Measurements from ENCODE around the gene PLA2G4E.

The PLA2G4E gene

DNA sequence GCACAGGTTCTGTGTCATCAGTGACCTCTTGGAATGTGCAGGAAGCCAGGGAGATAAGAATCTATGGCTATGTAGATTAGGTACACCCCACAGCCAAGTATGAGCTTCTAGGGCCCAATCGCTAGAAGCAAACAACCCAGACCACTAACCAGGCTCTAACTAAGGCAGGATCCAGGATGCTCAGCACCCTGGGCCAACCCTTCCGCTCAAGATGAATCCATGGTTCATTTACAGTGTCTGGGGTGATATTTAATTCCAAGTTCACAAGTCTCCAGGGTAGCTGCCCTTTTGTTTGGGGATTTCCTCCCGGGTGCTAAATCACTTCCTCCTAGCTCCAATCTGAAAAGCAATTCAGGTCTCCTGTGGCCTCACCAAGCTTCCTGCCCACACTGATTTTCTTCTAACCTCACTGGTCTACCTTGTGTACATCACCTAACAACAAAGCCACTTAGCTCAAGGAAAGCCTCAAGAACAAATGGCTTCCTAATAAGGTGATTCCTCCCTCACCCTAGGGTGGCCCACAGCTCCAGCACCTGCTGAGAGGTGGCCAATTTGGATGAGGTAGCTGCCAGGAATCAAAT, 50.9 kb downstream of the PLA2G4E start:
- no peaks in the 10 kb centered on the region; the same call in 1 of the 2 replicates for H3K36me3 ChIP-seq (ENCODE audit: control insufficient read depth, insufficient read depth, low read length)
- H3K27me3 ChIP-seq (replicated peaks; ENCODE audit: control insufficient read depth, insufficient read depth, low read length) = no peaks in the 10 kb centered on the region
- TF ChIP-seq, protein P1, sequence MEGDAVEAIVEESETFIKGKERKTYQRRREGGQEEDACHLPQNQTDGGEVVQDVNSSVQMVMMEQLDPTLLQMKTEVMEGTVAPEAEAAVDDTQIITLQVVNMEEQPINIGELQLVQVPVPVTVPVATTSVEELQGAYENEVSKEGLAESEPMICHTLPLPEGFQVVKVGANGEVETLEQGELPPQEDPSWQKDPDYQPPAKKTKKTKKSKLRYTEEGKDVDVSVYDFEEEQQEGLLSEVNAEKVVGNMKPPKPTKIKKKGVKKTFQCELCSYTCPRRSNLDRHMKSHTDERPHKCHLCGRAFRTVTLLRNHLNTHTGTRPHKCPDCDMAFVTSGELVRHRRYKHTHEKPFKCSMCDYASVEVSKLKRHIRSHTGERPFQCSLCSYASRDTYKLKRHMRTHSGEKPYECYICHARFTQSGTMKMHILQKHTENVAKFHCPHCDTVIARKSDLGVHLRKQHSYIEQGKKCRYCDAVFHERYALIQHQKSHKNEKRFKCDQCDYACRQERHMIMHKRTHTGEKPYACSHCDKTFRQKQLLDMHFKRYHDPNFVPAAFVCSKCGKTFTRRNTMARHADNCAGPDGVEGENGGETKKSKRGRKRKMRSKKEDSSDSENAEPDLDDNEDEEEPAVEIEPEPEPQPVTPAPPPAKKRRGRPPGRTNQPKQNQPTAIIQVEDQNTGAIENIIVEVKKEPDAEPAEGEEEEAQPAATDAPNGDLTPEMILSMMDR (IDR thresholded peaks at IDR 0.05; ENCODE audit: insufficient read depth, low read length, poor library complexity, severe bottlenecking) = no peak
- peak overlapping the region; percentile 96 for H3K4me3 ChIP-seq (replicated peaks; ENCODE audit: low read depth, low read length)
- peak; percentile 62 for DNase-seq (ENCODE audit: extremely low read depth, insufficient read length)

DNA sequence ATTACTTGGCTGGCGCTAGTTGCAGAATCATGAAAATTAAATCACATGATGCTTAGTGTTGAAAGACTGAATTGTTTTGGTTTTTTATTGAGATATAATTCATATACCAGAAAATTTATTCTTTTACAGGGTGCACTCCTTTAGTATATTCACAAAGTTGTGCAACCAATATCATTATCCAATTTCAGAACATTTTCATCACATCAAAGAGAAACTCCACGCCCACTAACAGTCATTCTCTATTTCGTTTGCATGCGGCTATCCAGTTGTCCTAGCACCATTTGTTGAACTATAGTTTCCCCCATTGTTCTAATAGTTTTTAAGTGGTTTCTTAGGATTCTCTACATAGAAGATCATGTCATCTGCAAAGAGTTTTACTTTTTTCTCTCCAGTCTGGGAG, 52.1 kb downstream of the PLA2G4E start:
- Histone ChIP-seq H3K4me3 (replicated peaks; ENCODE audit: low read depth, low read length) (no peak overlapping the region; the same call in 1 of the 2 replicates), H3K27me3 (replicated peaks; ENCODE audit: control insufficient read depth, insufficient read depth, low read length) (no peaks in the 10 kb centered on the region), H3K36me3 (ENCODE audit: control insufficient read depth, insufficient read depth, low read length) (peaks cover 2% of the 10 kb centered on the region)
- TF ChIP-seq, protein P1 (IDR thresholded peaks at IDR 0.05; ENCODE audit: insufficient read depth, low read length, poor library complexity, severe bottlenecking) = no peak
- no peak for DNase-seq (ENCODE audit: extremely low read depth, insufficient read length)

DNA sequence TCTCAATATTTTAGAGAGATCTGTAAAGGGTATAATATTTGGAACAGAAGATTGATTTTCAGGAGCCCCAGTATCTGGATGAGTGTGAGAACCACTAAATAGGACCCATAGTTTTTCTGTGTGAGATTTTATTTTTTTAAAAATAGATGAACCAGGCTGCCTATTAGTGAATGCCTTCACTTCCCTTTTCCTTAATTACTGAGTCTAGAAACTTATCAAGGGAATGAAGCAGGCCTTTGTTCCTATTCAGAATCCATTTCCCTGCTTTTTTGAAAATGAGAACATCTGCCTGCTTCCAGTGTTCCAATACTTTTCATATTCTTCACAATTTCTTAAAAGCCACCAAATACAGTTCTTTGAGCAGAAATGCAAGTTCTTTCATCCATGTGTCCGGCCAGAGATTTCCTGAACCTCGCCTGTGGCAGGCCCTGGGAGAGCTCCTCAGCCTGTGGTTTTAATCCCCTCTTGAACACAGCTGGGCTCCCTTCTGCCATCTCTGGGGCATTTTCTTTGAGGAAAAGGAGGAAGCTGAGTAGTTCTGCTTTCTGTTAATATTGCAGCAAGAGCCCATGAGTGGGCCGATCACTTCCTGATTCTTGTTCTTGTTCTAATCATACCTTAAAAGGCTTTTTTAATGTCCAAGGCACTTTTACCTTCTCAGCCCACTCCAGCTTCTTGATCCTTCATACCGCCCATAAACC, 53.2 kb downstream of the PLA2G4E start:
- DNase-seq (ENCODE audit: extremely low read depth, insufficient read length) = peak; percentile 57

DNA sequence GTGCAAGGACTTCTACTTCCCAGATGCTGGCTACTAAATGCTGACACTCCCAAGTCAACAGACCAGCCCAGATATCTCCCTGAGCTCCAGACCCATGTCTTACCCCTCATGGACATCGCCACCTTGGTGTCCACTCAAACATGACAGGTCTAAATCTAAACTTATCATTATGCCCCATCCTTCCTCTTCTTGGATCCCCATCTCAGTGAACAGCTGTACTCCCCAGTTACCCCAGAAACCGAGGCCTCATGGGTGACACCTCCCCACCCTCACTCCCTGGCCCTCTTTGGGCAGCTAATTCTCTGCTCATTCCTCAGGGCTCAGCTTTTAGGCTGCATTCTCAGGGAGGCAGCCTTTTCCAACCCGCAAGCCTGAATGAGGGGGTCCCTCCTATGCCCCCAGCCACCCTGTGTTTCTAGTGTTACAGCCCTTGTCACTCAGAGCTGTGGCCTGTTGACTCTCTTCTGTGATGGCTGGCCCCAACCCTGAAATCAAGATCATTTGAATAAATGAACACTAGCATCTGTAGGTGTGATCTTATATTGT, 53.8 kb downstream of the PLA2G4E start:
- TF ChIP-seq, protein P1 (IDR thresholded peaks at IDR 0.05; ENCODE audit: insufficient read depth, low read length, poor library complexity, severe bottlenecking) = no peak
- no peak for DNase-seq (ENCODE audit: extremely low read depth, insufficient read length)
- no peak overlapping the region for H3K4me3 ChIP-seq (replicated peaks; ENCODE audit: low read depth, low read length)

More for the DNA sequence above, 53.2 kb downstream of the PLA2G4E start:
- TF ChIP-seq, protein P1 (IDR thresholded peaks at IDR 0.05; ENCODE audit: insufficient read depth, low read length, poor library complexity, severe bottlenecking) = no peak
- Histone ChIP-seq H3K36me3 (ENCODE audit: control insufficient read depth, insufficient read depth, low read length) (peaks cover 2% of the 10 kb centered on the region), H3K4me3 (replicated peaks; ENCODE audit: low read depth, low read length) (peak overlapping the region; percentile 36), H3K27me3 (replicated peaks; ENCODE audit: control insufficient read depth, insufficient read depth, low read length) (no peaks in the 10 kb centered on the region)

DNA sequence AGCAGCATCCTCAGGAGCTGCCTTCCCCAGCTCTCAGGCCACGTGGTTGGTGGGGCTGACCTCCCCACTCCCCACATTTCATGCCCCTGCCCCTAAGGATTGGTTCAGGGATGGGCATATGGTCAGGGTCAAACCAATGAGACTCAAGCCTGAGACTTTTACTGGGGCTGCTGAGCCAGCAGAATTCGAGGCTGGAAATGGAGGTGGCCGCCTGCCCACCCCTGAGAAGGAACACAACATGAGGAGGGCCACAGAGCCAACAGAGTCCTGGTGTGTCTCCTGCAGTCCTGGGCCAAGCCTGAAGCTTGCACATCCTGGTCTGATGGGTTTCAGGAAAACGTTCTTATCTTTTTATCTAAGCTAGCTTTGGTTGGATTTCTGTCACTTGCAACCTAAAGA, 54.4 kb downstream of the PLA2G4E start:
- DNase-seq (ENCODE audit: extremely low read depth, insufficient read length) = no peak
- Histone ChIP-seq H3K4me3 (replicated peaks; ENCODE audit: low read depth, low read length) (no peak overlapping the region), H3K27me3 (replicated peaks; ENCODE audit: control insufficient read depth, insufficient read depth, low read length) (no peaks in the 10 kb centered on the region), H3K36me3 (ENCODE audit: control insufficient read depth, insufficient read depth, low read length) (peaks cover 2% of the 10 kb centered on the region)
- TF ChIP-seq, protein P1 (IDR thresholded peaks at IDR 0.05; ENCODE audit: insufficient read depth, low read length, poor library complexity, severe bottlenecking) = no peak

More for the DNA sequence above, 53.8 kb downstream of the PLA2G4E start:
- no peaks in the 10 kb centered on the region for H3K27me3 ChIP-seq (replicated peaks; ENCODE audit: control insufficient read depth, insufficient read depth, low read length)
- H3K36me3 ChIP-seq (ENCODE audit: control insufficient read depth, insufficient read depth, low read length) = peaks cover 2% of the 10 kb centered on the region
